KOPT-K1 (cell line): Measurements from ENCODE around the gene OR7D2.

Experiments
- H3K27ac ChIP-seq: fragments of 200-600 bp; sonication (generic); 2 replicates; pipeline ENCODE4 v1.5.1; 2016; ENCODE audit warnings: antibody characterized with exemption, mild to moderate bottlenecking, low read depth, low read length; ENCODE audit not compliant: poor library complexity, severe bottlenecking
- H3K36me3 ChIP-seq: fragments of 200-600 bp; sonication (generic); 2 replicates; pipeline ENCODE4 v1.5.1; 2017; ENCODE audit warnings: antibody characterized with exemption, mild to moderate bottlenecking, low read length, moderate library complexity; ENCODE audit not compliant: insufficient read depth
- H3K9me3 ChIP-seq: fragments of 200-600 bp; sonication (generic); 2 replicates; pipeline ENCODE4 v1.5.1; 2017; ENCODE audit warnings: antibody characterized with exemption, low read length, mild to moderate bottlenecking; ENCODE audit not compliant: insufficient read depth, poor library complexity, severe bottlenecking

OR7D2 gene

GRCh38 chr19:9178901-9179300, at the start of gene OR7D2:
Gene OR7D2 (plus strand): TSS chr19:9178979. CDS start chr19:9185782, 6,803 bp downstream.
- Histone ChIP-seq H3K9me3 (peaks cover 4% of the 10 kb centered on the region), H3K36me3 (no peaks in the 10 kb centered on the region), H3K27ac (no peak within 1 kb of the TSS)

GRCh38 chr19:9130965-9131364, 47.8 kb upstream of the OR7D2 start:
- H3K27ac ChIP-seq, result peak overlapping the region; percentile 26

GRCh38 chr19:9132422-9132821, 46.4 kb upstream of the OR7D2 start:
- Histone ChIP-seq H3K9me3 (no peaks in the 10 kb centered on the region), H3K27ac (no peak overlapping the region), H3K36me3 (no peaks in the 10 kb centered on the region)

More at GRCh38 chr19:9130965-9131364, 47.8 kb upstream of the OR7D2 start:
- no peaks in the 10 kb centered on the region for H3K9me3 ChIP-seq
- no peaks in the 10 kb centered on the region for H3K36me3 ChIP-seq

GRCh38 chr19:9139609-9140158, 39.1 kb upstream of the OR7D2 start:
- Histone ChIP-seq H3K27ac (peak overlapping the region; percentile 85), H3K36me3 (peaks cover 32% of the 10 kb centered on the region), H3K9me3 (peaks cover 24% of the 10 kb centered on the region)

GRCh38 chr19:9140159-9140874, 38.5 kb upstream of the OR7D2 start, which contains the start of gene ZNF317:
Gene ZNF317 (plus strand): TSS chr19:9140397. CDS start chr19:9156017, 15,620 bp downstream.
- Histone ChIP-seq H3K27ac (peak within 1 kb of the TSS; percentile 85), H3K9me3 (peaks cover 30% of the 10 kb centered on the region), H3K36me3 (peaks cover 38% of the 10 kb centered on the region)

- Histone ChIP-seq H3K9me3 (peaks cover 73% of the 10 kb centered on the region), H3K36me3 (peaks cover 79% of the 10 kb centered on the region), H3K27ac (no peak overlapping the region)
Measured at GRCh38 chr19:9144920-9145319, 33.9 kb upstream of the OR7D2 start.

GRCh38 chr19:9146882-9147281, 31.9 kb upstream of the OR7D2 start:
- Histone ChIP-seq H3K36me3 (peaks cover 95% of the 10 kb centered on the region), H3K27ac (no peak overlapping the region), H3K9me3 (peaks cover 92% of the 10 kb centered on the region)

- Histone ChIP-seq H3K36me3 (peaks cover 95% of the 10 kb centered on the region), H3K27ac (no peak overlapping the region), H3K9me3 (peaks cover 90% of the 10 kb centered on the region)
Measured at GRCh38 chr19:9148697-9149096, 30.1 kb upstream of the OR7D2 start.

- H3K27ac ChIP-seq, result no peak overlapping the region
- H3K9me3 ChIP-seq, result peaks cover 77% of the 10 kb centered on the region
- peaks cover 93% of the 10 kb centered on the region for H3K36me3 ChIP-seq
Measured at GRCh38 chr19:9149997-9150396, 28.8 kb upstream of the OR7D2 start.

- H3K36me3 ChIP-seq, result peaks cover 93% of the 10 kb centered on the region
- peaks cover 70% of the 10 kb centered on the region for H3K9me3 ChIP-seq
- H3K27ac ChIP-seq, result no peak overlapping the region
Measured at GRCh38 chr19:9150650-9151049, 28.1 kb upstream of the OR7D2 start.

- no peak overlapping the region for H3K27ac ChIP-seq
- H3K9me3 ChIP-seq, result peaks cover 63% of the 10 kb centered on the region
- H3K36me3 ChIP-seq, result peaks cover 98% of the 10 kb centered on the region
Measured at GRCh38 chr19:9151367-9151766, 27.4 kb upstream of the OR7D2 start.

- Histone ChIP-seq H3K36me3 (peaks cover 98% of the 10 kb centered on the region), H3K9me3 (peaks cover 24% of the 10 kb centered on the region), H3K27ac (no peak overlapping the region)
Measured at GRCh38 chr19:9155591-9155990, 23.2 kb upstream of the OR7D2 start.

GRCh38 chr19:9156304-9156703, 22.5 kb upstream of the OR7D2 start:
- H3K27ac ChIP-seq, result no peak overlapping the region
- H3K36me3 ChIP-seq, result peaks cover 98% of the 10 kb centered on the region
- H3K9me3 ChIP-seq, result peaks cover 17% of the 10 kb centered on the region

GRCh38 chr19:9159891-9160290, 18.9 kb upstream of the OR7D2 start:
- Histone ChIP-seq H3K36me3 (peaks cover 100% of the 10 kb centered on the region), H3K9me3 (no peaks in the 10 kb centered on the region), H3K27ac (no peak overlapping the region)

GRCh38 chr19:9161427-9161826, 17.4 kb upstream of the OR7D2 start:
- no peaks in the 10 kb centered on the region for H3K9me3 ChIP-seq
- peaks cover 99% of the 10 kb centered on the region for H3K36me3 ChIP-seq
- H3K27ac ChIP-seq, result no peak overlapping the region

GRCh38 chr19:9165261-9165660, 13.5 kb upstream of the OR7D2 start:
- H3K27ac ChIP-seq, result no peak overlapping the region
- no peaks in the 10 kb centered on the region for H3K9me3 ChIP-seq
- H3K36me3 ChIP-seq, result peaks cover 76% of the 10 kb centered on the region
